Breast epithelium (tissue), 4 donors: Measurements from ENCODE around the gene CGREF1. TPM values are rescaled to one million over a fixed set of nuclear protein-coding genes. Genes with fewer than 3 reads are reported as not detected.

ENCODE experiments used
- DNase-seq, 2 donors: peaks; one replicate each; pipeline ENCODE4 v3.0.0-alpha.2; 2019; ENCODE audit warnings: low spot score in 2 of 2
- H3K27ac ChIP-seq, 2 donors: fragments of 200-600 bp; sonication (generic) in 1 of 2; one replicate each; pipeline ENCODE4 v1.5.1; 2016 to 2019; ENCODE audit warnings: mild to moderate bottlenecking in 1 of 2
- H3K27me3 ChIP-seq, 2 donors: fragments of 200-600 bp; sonication (generic) in 1 of 2; one replicate each; pipeline versions ENCODE4 v1.5.1 to v1.6.0; 2017 to 2019; ENCODE audit warnings: control low read depth in 1 of 2, mild to moderate bottlenecking in 1 of 2
- H3K36me3 ChIP-seq: fragments of 200-600 bp; one replicate; pipeline ENCODE4 v1.5.1; 2019
- H3K4me1 ChIP-seq, 2 donors: fragments of 200-600 bp; sonication (generic); one replicate each; pipeline ENCODE4 v1.5.1; 2016 to 2019; ENCODE audit warnings: control low read depth in 1 of 2
- H3K4me3 ChIP-seq, 3 donors: fragments of 200-600 bp; sonication (generic); 1 replicate in 2 of 3; 2 replicates in 1 of 3; pipeline ENCODE4 v1.5.1; 2016 to 2019; ENCODE audit warnings: mild to moderate bottlenecking in 3 of 3, moderate library complexity in 2 of 3
- H3K9me3 ChIP-seq, 2 donors: fragments of 200-600 bp; sonication (generic) in 1 of 2; one replicate each; pipeline ENCODE4 v1.5.1; 2016 to 2019; ENCODE audit warnings: control low read depth in 1 of 2
- CTCF ChIP-seq, 3 donors: fragments of 450-650 bp; IDR thresholded peaks; one replicate each; pipeline ENCODE4 v1.5.1; 2016 to 2017; ENCODE audit warnings: antibody characterized with exemption in 3 of 3, mild to moderate bottlenecking in 3 of 3, moderate library complexity in 3 of 3
- POLR2A ChIP-seq: fragments of 450-650 bp; IDR thresholded peaks from one replicate; pipeline ENCODE4 v1.6.1; 2016; ENCODE audit warnings: antibody characterized with exemption, mild to moderate bottlenecking, moderate library complexity
- POLR2AphosphoS5 ChIP-seq, 3 donors: sonication (generic); formaldehyde crosslinking; IDR thresholded peaks; one replicate each; pipeline ENCODE4 v1.6.1; 2017; ENCODE audit warnings: antibody characterized with exemption in 3 of 3
- intact Hi-C: fragments of 100-400 bp; cut with DNase I; formaldehyde crosslinking; loops from one replicate; pipeline ENCODE4 v1.15.1; 2023; ENCODE audit warnings: low total_unique reads
- total RNA-seq, 3 donors: library from RNA; depleted of rRNA; stranded (reverse); fragments of >200 nt; gene quantifications; one replicate each; pipeline ENCODE4 v1.1.0, GENCODE V29; 2016

Gene CGREF1
- total RNA-seq, 3 donors from 2014 or later: 3.2 to 16.4 (median 3.4) TPM

DNA sequence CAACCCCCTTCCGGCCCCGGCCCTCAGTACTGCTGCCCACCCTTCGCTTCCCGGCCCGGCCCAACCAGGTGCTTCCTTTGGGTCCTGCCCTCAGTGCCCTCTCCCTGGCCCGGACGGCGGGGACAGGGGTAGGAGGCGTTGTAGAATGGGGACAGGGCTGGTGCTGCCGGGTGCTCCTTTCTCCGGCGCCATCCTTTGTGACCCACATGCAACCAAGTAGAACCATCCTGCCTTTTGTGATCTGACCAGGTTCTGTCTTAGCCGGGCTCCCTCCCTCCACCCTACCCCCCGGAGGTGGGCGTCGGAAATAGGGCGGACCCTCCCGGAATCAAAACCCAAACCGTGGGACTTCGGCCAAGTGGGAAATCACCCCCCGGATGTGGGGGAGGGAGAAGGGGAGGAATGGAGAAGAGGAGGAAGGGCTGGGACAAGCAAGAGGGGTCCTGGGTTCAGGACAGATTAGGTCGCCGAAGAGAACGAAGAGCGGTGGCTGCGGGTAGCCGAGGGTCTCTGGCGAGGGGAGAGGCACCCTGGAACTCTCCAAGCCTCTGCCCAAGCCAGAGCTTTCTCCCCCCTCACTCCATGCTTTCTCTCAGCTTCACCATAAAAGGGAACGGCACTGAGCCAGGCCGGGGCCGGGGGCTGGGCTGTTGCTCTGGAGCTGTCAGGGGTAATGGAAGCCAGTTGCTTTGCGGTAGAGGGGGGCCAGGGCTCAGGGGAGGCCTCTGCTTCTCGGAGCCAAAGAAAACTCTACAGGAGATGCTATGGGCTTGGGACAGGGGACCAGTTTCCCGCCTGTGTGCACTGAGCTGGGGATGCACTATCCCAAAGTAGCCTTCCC is 46.7 kb downstream of the CGREF1 start:
- no peak for DNase-seq
- intact Hi-C loops: no loop called here
- H3K4me1 ChIP-seq: peaks cover 9 to 11% of the 10 kb centered on the region in 2 donors

DNA sequence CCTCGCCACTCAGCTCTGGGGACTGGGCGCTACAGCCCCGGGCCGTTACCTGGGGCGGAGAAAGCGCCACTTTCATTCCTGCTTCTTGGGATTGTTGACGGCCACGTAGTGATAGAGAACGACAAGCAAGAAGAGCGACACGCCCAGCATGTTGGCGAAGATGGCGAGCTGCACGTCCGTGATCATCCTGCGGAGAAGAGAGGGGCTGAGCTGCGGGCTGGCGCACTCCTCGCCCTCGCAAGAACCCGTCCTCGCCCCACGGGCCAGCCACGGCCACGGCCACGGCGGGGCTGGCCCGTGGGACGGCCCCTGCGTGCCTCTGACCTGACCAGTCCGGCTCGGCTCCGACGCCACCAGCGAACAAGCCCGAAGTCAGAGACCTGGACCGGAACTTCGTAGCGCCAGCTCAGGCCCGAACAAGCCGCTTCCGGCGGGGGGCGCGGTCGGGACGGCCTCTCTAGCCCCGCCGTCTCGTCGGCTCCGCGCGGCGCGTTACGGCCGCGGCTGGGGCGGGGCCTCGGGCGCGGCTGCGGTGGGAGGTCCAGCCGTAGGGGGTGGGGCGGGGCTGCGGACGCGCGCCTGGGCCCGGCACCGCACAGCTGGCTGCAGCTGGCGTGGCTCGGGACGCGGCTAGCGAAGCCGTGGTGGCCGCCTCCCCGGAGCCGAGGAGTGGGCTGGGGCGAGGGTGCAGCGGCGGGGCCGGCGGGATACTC is 47.5 kb downstream of the CGREF1 start, which contains the start of gene OST4:
OST4 (minus strand) TSS at position 378 of the 713 bp plus-strand sequence.
- Histone ChIP-seq H3K27me3 (no peaks in the 10 kb centered on the region), H3K27ac (peak within 1 kb of the TSS; percentile 94 to 95), H3K4me3 (peak within 1 kb of the TSS; percentile 79 to 97 (median 88)), H3K4me1 (peaks cover 9 to 11% of the 10 kb centered on the region in 2 donors), H3K36me3 (no peaks in the 10 kb centered on the region), H3K9me3 (no peaks in the 10 kb centered on the region)
- intact Hi-C loops: no loop called here
- peak; percentile 91 for DNase-seq
- TF ChIP-seq POLR2AphosphoS5 (IDR thresholded peaks at IDR 0.05) (peak in 2 of 3 donors; percentile 59 to 88), POLR2A (no peak)

More for the DNA sequence above, 46.7 kb downstream of the CGREF1 start:
- H3K27ac ChIP-seq: peak overlapping the region; percentile 94 to 95
- no peaks in the 10 kb centered on the region for H3K36me3 ChIP-seq
- H3K4me3 ChIP-seq: peak overlapping the region; percentile 79 to 97 (median 88)
- H3K9me3 ChIP-seq: no peaks in the 10 kb centered on the region
- no peaks in the 10 kb centered on the region for H3K27me3 ChIP-seq
- TF ChIP-seq CTCF (IDR thresholded peaks at IDR 0.05): no peak
- TF ChIP-seq POLR2A: no peak
- no peak for TF ChIP-seq POLR2AphosphoS5 (IDR thresholded peaks at IDR 0.05)

DNA sequence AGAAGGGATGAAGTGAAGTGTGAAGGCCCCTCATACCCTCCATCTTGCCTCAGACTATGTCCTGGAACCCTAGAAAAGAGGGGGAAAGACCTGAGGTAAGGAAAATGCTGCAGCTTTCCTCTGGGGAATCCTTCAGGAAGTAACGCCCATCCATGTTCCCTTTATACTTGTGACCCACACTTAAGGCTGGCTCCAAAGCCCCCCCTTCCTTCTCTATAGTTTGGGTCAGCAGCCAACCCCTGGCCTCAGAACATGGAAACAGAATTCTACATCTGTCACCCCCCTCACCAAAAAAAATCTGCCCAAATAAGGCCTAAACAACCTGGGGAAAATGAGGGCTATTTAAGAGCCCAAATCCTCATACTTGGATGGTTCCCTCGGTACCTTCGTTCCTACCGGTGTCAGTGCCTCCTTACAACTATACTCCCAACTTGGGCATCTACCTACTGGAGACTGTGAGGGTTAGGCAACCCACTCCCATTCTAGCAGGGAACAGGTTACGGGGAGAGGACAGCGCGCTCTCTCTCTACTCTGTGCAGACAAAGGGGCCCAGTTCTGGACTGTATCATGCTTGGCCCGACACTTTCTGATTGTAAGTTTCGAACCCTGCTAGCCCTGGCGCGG is 48.2 kb downstream of the CGREF1 start:
- H3K27me3 ChIP-seq: no peaks in the 10 kb centered on the region
- no peaks in the 10 kb centered on the region for H3K9me3 ChIP-seq
- intact Hi-C loops: no loop called here
- peaks cover 9 to 11% of the 10 kb centered on the region in 2 donors for H3K4me1 ChIP-seq
- DNase-seq: no peak
- H3K27ac ChIP-seq: peak overlapping the region; percentile 94 to 95
- TF ChIP-seq POLR2A: no peak
- TF ChIP-seq CTCF (IDR thresholded peaks at IDR 0.05): no peak
- no peak for TF ChIP-seq POLR2AphosphoS5 (IDR thresholded peaks at IDR 0.05)
- H3K4me3 ChIP-seq: peak overlapping the region; percentile 79 to 97 (median 88)
- H3K36me3 ChIP-seq: no peaks in the 10 kb centered on the region

DNA sequence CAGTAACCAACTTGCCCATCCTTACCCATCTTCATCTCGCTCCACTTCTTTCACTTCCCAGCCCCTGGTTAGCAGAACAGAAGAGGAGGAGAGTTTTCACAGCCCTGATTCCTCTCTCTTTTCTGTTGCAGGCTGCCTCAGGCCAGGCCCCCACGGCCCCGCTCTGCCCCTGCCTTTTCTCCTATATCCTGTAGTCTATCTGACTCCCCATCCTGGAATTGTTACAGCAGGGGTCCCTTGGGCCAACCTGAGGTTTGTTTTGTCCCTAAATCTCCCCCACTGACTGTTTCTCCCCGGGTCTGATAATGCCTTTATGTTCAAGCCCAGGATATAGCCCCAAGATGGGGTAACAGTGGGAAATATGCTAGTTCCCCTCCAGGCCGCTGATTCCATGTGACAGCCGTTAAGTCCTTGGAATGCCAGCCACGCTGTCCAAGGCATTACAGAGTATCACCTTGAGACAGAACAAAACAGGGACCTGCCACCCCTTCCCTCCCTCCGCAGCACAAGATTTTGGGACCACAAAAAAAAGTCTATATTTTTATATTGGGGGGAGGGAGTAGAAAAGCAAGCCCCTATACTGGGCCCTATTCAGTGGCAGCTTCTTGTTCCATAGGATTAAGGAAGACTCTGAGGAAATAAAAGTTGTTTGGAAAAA is 48.8 kb downstream of the CGREF1 start:
- Histone ChIP-seq H3K27ac (peak overlapping the region in 1 of 2 donors; percentile 94), H3K4me3 (peak overlapping the region in 2 of 3 donors; percentile 88 to 97), H3K9me3 (no peaks in the 10 kb centered on the region), H3K27me3 (no peaks in the 10 kb centered on the region), H3K4me1 (peaks cover 9 to 11% of the 10 kb centered on the region in 2 donors), H3K36me3 (no peaks in the 10 kb centered on the region)
- no peak for TF ChIP-seq POLR2A
- TF ChIP-seq POLR2AphosphoS5 (IDR thresholded peaks at IDR 0.05): no peak
- no peak for TF ChIP-seq CTCF (IDR thresholded peaks at IDR 0.05)
- no peak for DNase-seq
- intact Hi-C loops: no loop called here

DNA sequence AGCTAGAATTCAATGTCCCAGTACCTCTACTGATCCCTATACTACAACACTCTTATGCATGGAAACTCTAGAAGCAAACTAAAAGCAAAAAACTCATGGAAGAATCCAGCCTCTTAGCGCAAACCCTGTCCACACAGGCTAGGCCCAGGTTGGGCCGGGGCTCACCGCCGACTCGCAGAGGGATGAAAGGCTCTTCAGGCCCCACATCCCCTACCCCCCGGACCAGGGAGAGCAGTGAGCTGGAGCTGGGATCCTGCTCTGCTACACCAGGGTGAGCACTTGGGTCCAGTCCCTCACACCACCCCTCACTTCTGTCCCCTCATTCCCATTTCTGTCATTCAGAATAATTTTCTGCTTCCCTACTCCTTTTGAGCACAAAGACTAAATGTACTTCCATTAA is 49.5 kb downstream of the CGREF1 start:
- Histone ChIP-seq H3K27me3 (no peaks in the 10 kb centered on the region), H3K9me3 (no peaks in the 10 kb centered on the region), H3K36me3 (no peaks in the 10 kb centered on the region), H3K4me1 (peaks cover 9 to 11% of the 10 kb centered on the region in 2 donors), H3K27ac (peak overlapping the region in 1 of 2 donors; percentile 44), H3K4me3 (no peak overlapping the region)
- DNase-seq: no peak
- TF ChIP-seq POLR2A (no peak), CTCF (IDR thresholded peaks at IDR 0.05) (no peak), POLR2AphosphoS5 (IDR thresholded peaks at IDR 0.05) (no peak)
- intact Hi-C loops: no loop called here
